NCI-H1436 (cell line): ENCODE results near the gene FOXK2.
A peak's percentile ranks its signal among the peaks of the same experiment; 100 is the strongest.

Source experiments
- DNase-seq: peaks from one replicate; lab custom pipeline; 2025; lab: John Stamatoyannopoulos, UW

FOXK2 gene

GRCh38 chr17:82608816-82609215, 89.3 kb downstream of the FOXK2 start:
- DNase-seq, result no peak

GRCh38 chr17:82609655-82610054, 90.1 kb downstream of the FOXK2 start:
- no peak for DNase-seq

GRCh38 chr17:82611140-82612058, 91.9 kb downstream of the FOXK2 start:
- peak; percentile 83 for DNase-seq

- DNase-seq, result peak; percentile 66
Observed at GRCh38 chr17:82613283-82614094, 94.0 kb downstream of the FOXK2 start.

- DNase-seq, result no peak
Observed at GRCh38 chr17:82614095-82614631, 94.6 kb downstream of the FOXK2 start.

GRCh38 chr17:82615084-82616020, 95.8 kb downstream of the FOXK2 start:
- DNase-seq, result no peak

- DNase-seq, result no peak
Observed at GRCh38 chr17:82616021-82616711, 96.6 kb downstream of the FOXK2 start.

GRCh38 chr17:82619211-82619610, 99.7 kb downstream of the FOXK2 start:
- DNase-seq, result no peak

- DNase-seq, result no peak
Observed at GRCh38 chr17:82619641-82620040, 100.1 kb downstream of the FOXK2 start.

GRCh38 chr17:82623707-82624106, 104.2 kb downstream of the FOXK2 start:
- DNase-seq, result no peak

GRCh38 chr17:82627405-82627804, 107.9 kb downstream of the FOXK2 start:
- no peak for DNase-seq

GRCh38 chr17:82629748-82630147, 110.2 kb downstream of the FOXK2 start:
- no peak for DNase-seq

GRCh38 chr17:82630212-82630611, 110.7 kb downstream of the FOXK2 start:
- no peak for DNase-seq

GRCh38 chr17:82631544-82631943, 112.0 kb downstream of the FOXK2 start:
- no peak for DNase-seq

GRCh38 chr17:82632451-82632850, 112.9 kb downstream of the FOXK2 start:
- no peak for DNase-seq

GRCh38 chr17:82633343-82633742, 113.8 kb downstream of the FOXK2 start:
- DNase-seq, result no peak

- no peak for DNase-seq
Observed at GRCh38 chr17:82636626-82637598, 117.4 kb downstream of the FOXK2 start.

GRCh38 chr17:82638183-82638773, 118.7 kb downstream of the FOXK2 start:
- no peak for DNase-seq

GRCh38 chr17:82639628-82640027, 120.1 kb downstream of the FOXK2 start:
- DNase-seq, result no peak
